Muscle layer of duodenum (tissue), 2 donors: ENCODE data around the gene RASSF9.
A peak's percentile ranks its signal among the peaks of the same experiment; 100 is the strongest.

ENCODE experiments used
- H3K27ac ChIP-seq: one replicate; pipeline ENCODE4 v1.7.0; 2013; ENCODE audit warnings: mild to moderate bottlenecking, low read length
- H3K27me3 ChIP-seq: one replicate; pipeline ENCODE4 v1.7.0; 2013; ENCODE audit warnings: low read depth, mild to moderate bottlenecking, control low read depth, low read length
- H3K36me3 ChIP-seq, 2 donors: one replicate each; pipeline ENCODE4 v1.7.0; 2013; ENCODE audit warnings: low read length in 2 of 2, control low read depth in 1 of 2, mild to moderate bottlenecking in 1 of 2; ENCODE audit not compliant: insufficient read depth in 2 of 2, control insufficient read depth in 1 of 2
- H3K4me1 ChIP-seq, 2 donors: one replicate each; pipeline ENCODE4 v1.7.0; 2013; ENCODE audit warnings: low read length in 2 of 2, mild to moderate bottlenecking in 2 of 2, control low read depth in 1 of 2, moderate library complexity in 1 of 2; ENCODE audit not compliant: insufficient read depth in 2 of 2, control insufficient read depth in 1 of 2
- H3K4me3 ChIP-seq, 2 donors: one replicate each; pipeline ENCODE4 v1.7.0; 2013; ENCODE audit warnings: low read length in 2 of 2, low read depth in 1 of 2, mild to moderate bottlenecking in 1 of 2
- H3K9me3 ChIP-seq, 2 donors: one replicate each; pipeline ENCODE4 v1.7.0; 2013; ENCODE audit warnings: low read length in 2 of 2, control low read depth in 1 of 2, mild to moderate bottlenecking in 1 of 2; ENCODE audit not compliant: control insufficient read depth in 1 of 2
- donor health status: healthy.

RASSF9 gene

DNA sequence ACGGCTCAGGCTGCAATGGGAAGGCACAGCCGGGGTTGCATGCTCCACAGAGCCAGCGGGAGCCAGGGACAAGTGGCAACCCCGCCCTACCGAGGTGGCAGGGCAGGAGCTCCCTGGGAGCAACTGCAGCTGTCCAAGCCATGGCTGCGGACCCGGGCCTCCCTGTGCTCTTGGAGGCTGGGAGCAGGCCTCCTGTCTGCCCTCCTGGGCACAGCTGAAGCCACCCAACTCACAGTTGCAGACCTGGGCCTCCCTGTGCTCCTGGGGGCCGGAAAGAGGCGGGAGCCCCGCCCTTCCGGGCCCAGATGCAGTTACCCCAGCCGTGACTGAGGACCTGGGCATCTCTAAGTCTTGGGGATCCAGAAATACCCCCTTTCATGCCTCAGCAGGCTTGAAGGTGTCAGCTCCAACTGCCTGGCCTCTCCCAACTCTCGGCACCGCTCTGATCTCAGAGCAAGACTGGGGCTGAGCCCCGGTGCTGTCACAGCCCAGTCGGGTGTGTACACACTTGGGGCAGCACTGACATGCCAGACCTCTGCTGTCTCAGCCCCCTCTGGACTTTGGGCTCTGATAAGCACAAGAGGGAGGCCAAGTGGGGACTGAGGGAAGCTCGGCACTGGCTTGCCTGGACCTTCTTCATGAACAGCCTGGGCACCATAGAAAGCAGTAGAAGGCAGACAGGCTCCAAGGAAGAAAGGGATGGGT, 7.5 kb upstream of the RASSF9 start:
- no peaks in the 10 kb centered on the region for H3K4me1 ChIP-seq
- H3K9me3 ChIP-seq = no peaks in the 10 kb centered on the region
- H3K27me3 ChIP-seq = no peaks in the 10 kb centered on the region
- H3K4me3 ChIP-seq = no peak overlapping the region
- no peaks in the 10 kb centered on the region for H3K36me3 ChIP-seq
- H3K27ac ChIP-seq = no peak overlapping the region

DNA sequence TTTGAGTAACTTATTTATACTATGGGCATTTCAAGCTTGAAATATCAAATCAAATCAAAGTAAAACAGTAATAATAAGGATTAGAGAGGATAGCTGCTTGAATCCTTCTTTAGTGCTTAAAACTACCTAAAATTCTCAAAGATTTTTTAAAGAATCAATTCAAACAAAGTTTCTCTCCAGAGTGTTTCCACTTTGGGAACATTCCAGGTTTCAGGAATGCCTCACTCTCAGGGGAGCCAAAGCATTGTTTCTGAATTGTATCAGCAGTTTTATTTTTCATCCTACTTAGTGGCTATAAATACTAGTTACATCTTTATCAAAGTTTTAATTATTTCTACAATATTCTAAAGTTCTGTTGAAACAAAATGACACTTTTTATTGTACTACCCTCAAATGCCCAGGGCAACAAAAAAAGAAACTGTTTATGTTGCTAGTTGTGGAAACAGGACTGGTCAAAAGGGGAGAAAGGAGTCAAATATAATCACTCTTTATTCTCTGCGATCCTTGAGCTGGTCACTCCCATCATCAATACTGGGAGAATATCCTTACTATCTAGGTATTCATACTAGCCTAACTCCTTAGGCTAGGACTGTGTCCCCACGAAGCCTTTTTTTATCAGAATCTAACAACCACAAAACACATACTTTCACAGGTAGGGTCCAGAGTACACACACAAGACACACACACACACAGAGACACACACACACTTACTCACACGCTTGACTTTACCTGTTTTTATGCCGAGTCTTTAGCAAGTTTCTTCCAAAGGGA, 598 bp downstream of the RASSF9 start:
- H3K27me3 ChIP-seq = no peaks in the 10 kb centered on the region
- H3K4me1 ChIP-seq = peaks cover 6 to 8% of the 10 kb centered on the region in 2 donors
- H3K9me3 ChIP-seq = no peaks in the 10 kb centered on the region
- no peaks in the 10 kb centered on the region for H3K36me3 ChIP-seq
- H3K4me3 ChIP-seq = peak overlapping the region; percentile 51 to 70
- peak overlapping the region; percentile 89 for H3K27ac ChIP-seq

DNA sequence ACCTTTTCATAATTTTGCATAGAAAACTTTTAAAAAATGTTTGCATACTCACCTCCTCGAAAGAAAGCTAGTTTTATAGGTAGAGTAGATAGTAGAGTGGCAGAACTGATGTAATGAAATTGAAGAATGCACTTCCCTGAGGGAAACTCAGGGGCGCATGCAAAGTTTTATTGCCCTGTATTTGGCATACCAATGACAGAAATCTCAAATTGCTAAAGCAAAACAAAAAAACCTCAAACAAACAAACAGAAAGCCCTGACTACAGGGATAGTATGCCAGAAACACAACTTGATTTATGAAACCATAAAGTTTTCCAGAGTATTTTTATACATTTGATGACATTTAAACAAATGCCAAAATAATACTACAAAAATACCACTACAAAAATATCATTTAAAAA, 1.8 kb downstream of the RASSF9 start:
- H3K9me3 ChIP-seq = no peaks in the 10 kb centered on the region
- no peaks in the 10 kb centered on the region for H3K36me3 ChIP-seq
- H3K4me1 ChIP-seq = peaks cover 6 to 8% of the 10 kb centered on the region in 2 donors
- H3K27me3 ChIP-seq = no peaks in the 10 kb centered on the region
- no peak overlapping the region for H3K27ac ChIP-seq
- H3K4me3 ChIP-seq = peak overlapping the region in 1 of 2 donors; percentile 19

- H3K27me3 ChIP-seq = no peaks in the 10 kb centered on the region
- peaks cover 6 to 8% of the 10 kb centered on the region in 2 donors for H3K4me1 ChIP-seq
- H3K36me3 ChIP-seq = no peaks in the 10 kb centered on the region
- H3K9me3 ChIP-seq = no peaks in the 10 kb centered on the region
- H3K27ac ChIP-seq = no peak overlapping the region
- no peak overlapping the region for H3K4me3 ChIP-seq
These were observed 2.6 kb downstream of the RASSF9 start for GRCh38 chr12:85833579-85833978.

DNA sequence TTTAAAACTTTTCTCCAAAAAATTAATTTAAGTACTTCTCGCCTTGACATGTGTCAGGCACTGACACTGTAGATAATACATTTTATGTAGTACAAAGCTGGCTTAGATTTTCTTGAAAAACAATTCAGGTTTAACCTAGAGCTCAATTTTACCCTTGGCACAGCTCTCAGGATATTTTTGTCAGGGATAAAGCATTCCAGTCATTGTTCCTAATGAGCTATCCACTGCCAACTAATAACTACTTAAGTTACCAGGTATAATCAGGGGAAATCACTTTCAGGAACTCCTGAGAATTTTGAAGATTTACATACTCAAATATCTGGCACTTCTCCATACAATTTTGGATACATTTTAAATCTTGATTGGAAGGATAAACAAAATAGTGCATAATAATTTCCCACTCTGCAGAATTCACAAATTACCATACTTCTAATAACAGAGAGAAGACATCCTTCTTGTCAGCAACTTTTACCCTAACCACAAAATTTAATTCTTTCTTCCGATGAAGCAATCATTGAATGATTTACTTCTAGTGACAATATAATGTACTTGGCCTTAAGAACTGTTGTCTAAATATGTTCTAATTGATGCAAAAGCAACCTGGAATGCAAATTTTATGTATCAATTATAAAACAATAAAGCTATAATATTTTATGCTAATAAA, 4.8 kb downstream of the RASSF9 start:
- Histone ChIP-seq H3K4me3 (no peak overlapping the region), H3K36me3 (no peaks in the 10 kb centered on the region), H3K27ac (no peak overlapping the region), H3K9me3 (no peaks in the 10 kb centered on the region), H3K27me3 (no peaks in the 10 kb centered on the region), H3K4me1 (peaks cover 0 to 5% of the 10 kb centered on the region in 2 donors)

DNA sequence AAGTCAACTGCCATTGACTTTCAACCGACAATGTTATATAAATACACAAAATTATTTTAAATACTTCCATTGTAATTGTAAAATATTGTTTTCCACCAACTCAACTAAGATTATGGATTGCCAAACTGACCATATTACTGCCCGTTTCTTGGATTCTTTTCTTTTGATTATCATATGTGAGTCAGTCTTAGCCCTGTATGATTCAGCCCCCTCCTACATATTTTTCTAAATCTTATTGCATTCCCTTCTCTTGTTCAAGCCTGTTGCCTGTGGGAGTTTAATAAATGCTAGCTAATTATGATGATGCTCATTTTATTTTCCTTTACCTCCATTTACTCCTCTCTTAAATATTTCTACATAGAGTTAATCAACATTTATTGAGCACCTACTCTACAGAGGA, 6.8 kb downstream of the RASSF9 start:
- H3K9me3 ChIP-seq = no peaks in the 10 kb centered on the region
- no peaks in the 10 kb centered on the region for H3K4me1 ChIP-seq
- no peaks in the 10 kb centered on the region for H3K27me3 ChIP-seq
- no peaks in the 10 kb centered on the region for H3K36me3 ChIP-seq
- no peak overlapping the region for H3K27ac ChIP-seq
- H3K4me3 ChIP-seq = no peak overlapping the region

GRCh38 chr12:85828576-85828975, 7.6 kb downstream of the RASSF9 start:
- no peak overlapping the region for H3K4me3 ChIP-seq
- H3K27me3 ChIP-seq = no peaks in the 10 kb centered on the region
- no peaks in the 10 kb centered on the region for H3K9me3 ChIP-seq
- H3K27ac ChIP-seq = no peak overlapping the region
- no peaks in the 10 kb centered on the region for H3K4me1 ChIP-seq
- H3K36me3 ChIP-seq = no peaks in the 10 kb centered on the region

DNA sequence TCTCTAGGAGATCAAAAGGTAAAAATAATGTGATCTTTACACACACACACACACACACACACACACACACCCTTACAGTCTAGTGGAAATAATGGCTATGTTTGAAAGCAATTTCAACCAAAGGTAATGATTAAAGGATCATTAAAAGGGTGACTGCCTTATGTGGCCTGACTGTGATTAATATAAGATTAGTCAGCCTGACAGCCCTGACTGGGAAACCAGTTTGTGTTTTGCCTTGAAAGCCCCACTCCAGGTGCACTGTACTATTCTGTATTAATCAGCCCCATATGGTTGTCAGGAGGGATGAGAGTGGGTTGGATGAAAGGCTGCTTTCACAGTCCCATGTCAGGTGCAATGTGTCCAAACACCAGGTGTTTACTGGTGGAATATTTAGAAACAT, 10.5 kb downstream of the RASSF9 start:
- no peaks in the 10 kb centered on the region for H3K9me3 ChIP-seq
- no peaks in the 10 kb centered on the region for H3K36me3 ChIP-seq
- H3K4me1 ChIP-seq = no peaks in the 10 kb centered on the region
- H3K27me3 ChIP-seq = no peaks in the 10 kb centered on the region
- H3K27ac ChIP-seq = no peak overlapping the region
- no peak overlapping the region for H3K4me3 ChIP-seq

DNA sequence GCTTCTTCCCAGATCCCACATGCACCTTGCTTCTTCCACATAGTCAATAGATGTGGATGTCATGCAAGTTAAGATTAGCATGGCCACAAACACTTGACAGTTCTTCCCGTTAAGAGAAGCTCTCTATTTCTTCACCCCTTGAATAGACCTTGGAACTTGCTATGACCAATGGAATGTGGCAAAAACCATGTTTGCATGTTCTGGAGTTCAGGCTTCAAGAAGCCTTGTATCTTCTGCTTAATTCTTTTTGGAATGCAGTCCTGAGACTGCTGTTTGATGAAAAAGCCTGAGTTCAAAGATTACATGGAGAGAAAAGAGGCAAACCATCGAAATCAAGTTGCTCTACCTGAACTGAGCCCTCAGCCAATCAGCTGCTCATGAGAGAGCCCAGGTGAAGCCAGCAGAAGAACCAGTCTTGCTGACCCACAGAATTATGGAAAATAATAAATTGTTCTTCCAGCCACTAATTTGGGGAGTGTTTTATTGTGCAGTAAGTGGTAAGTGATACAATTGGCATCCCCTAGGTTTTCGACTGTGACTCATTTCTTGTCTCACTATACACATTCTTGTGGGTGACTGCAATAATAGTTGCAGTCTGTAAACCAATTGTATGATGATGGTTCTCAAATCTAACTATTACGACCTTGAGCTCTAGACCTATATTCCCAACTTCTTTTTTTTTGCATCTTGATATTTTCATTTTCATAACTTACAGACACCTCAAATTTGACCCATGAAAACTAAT, 12.6 kb downstream of the RASSF9 start:
- Histone ChIP-seq H3K27ac (no peak overlapping the region), H3K4me1 (no peaks in the 10 kb centered on the region), H3K27me3 (no peaks in the 10 kb centered on the region), H3K4me3 (no peak overlapping the region), H3K9me3 (no peaks in the 10 kb centered on the region), H3K36me3 (no peaks in the 10 kb centered on the region)

GRCh38 chr12:85821759-85822158, 14.4 kb downstream of the RASSF9 start:
- Histone ChIP-seq H3K4me3 (no peak overlapping the region), H3K27ac (no peak overlapping the region)

DNA sequence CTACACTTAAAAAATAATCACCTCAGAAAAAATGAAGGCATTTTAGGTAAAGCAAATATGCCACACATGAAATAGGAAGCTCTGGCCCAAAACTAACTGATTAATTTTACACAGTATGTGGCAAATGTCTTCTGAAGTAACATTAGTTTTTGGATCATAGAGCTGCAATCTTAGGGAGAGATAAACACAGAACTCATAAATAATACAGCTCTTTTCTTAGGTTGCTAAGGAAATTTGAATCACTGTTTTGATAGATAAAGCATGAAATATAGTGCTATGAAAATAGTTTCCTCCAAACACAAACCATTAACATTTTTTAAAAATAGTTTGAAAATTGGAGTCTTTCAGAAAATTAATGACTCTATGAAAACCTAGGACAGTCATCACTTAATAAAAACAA, 15.0 kb downstream of the RASSF9 start:
- Histone ChIP-seq H3K4me1 (no peaks in the 10 kb centered on the region), H3K4me3 (no peak overlapping the region), H3K9me3 (no peaks in the 10 kb centered on the region), H3K36me3 (no peaks in the 10 kb centered on the region), H3K27me3 (no peaks in the 10 kb centered on the region), H3K27ac (no peak overlapping the region)

More at GRCh38 chr12:85821759-85822158, 14.4 kb downstream of the RASSF9 start:
- Histone ChIP-seq H3K36me3 (no peaks in the 10 kb centered on the region), H3K27me3 (no peaks in the 10 kb centered on the region), H3K4me1 (no peaks in the 10 kb centered on the region), H3K9me3 (no peaks in the 10 kb centered on the region)
